CD4-positive, alpha-beta memory T cell (primary cell): ENCODE measurements around the gene PTPA. TPM values are rescaled to one million over a fixed set of nuclear protein-coding genes. Genes with fewer than 3 reads are reported as not detected.

Experiments used
- CTCF ChIA-PET: fragments of 350-600 bp; sonication (Branson Sonifier 250); formaldehyde crosslinking; loops from one replicate; lab custom pipeline; 2021; ENCODE audit warnings: inconsistent platforms; ENCODE audit not compliant: partially characterized antibody; lab: Charles Lee
- POLR2A ChIA-PET: fragments of 350-600 bp; sonication (Branson Sonifier 250); formaldehyde crosslinking; loops from one replicate; lab custom pipeline; 2021; ENCODE audit not compliant: partially characterized antibody; lab: Charles Lee
- DNase-seq, 5 donors: peaks; one replicate each; pipeline versions ENCODE4 v3.0.0 to v3.0.0-alpha.2; 2020 to 2022; ENCODE audit warnings: mixed read lengths in 1 of 5
- H3K27ac ChIP-seq: one replicate; pipeline ENCODE4 v1.7.0; 2013; ENCODE audit warnings: low read depth, low read length
- H3K27me3 ChIP-seq: 2 replicates; pipeline ENCODE4 v1.7.0; 2013; ENCODE audit warnings: mild to moderate bottlenecking, low read length, moderate library complexity; ENCODE audit not compliant: insufficient read depth
- H3K36me3 ChIP-seq: 2 replicates; pipeline ENCODE4 v1.7.0; 2013; ENCODE audit warnings: mild to moderate bottlenecking, low read length, moderate library complexity; ENCODE audit not compliant: insufficient read depth
- H3K4me1 ChIP-seq: 2 replicates; pipeline ENCODE4 v1.7.0; 2013; ENCODE audit warnings: mild to moderate bottlenecking, low read length, moderate library complexity; ENCODE audit not compliant: insufficient read depth
- H3K4me3 ChIP-seq, 2 donors: one replicate each; pipeline ENCODE4 v1.7.0; 2013; ENCODE audit warnings: low read length in 2 of 2, mild to moderate bottlenecking in 1 of 2
- H3K9me3 ChIP-seq, 2 donors: one replicate each; pipeline ENCODE4 v1.7.0; 2013; ENCODE audit warnings: low read length in 2 of 2, control low read depth in 1 of 2; ENCODE audit not compliant: control insufficient read depth in 1 of 2
- H3K27ac Mint-ChIP-seq, 7 donors: one replicate each; pipeline ENCODE4 v1.8.0; 2020 to 2021; ENCODE audit warnings: mixed read lengths in 7 of 7, mild to moderate bottlenecking in 6 of 7, inconsistent platforms in 3 of 7, moderate library complexity in 3 of 7
- H3K27me3 Mint-ChIP-seq, 2 donors: one replicate each; pipeline ENCODE4 v1.8.0; 2020 to 2021; ENCODE audit warnings: mixed read lengths in 2 of 2
- H3K36me3 Mint-ChIP-seq, 2 donors: one replicate each; pipeline ENCODE4 v1.8.0; 2020 to 2021; ENCODE audit warnings: mixed read lengths in 2 of 2, inconsistent platforms in 1 of 2, mild to moderate bottlenecking in 1 of 2
- H3K4me1 Mint-ChIP-seq, 4 donors: one replicate each; pipeline ENCODE4 v1.8.0; 2020 to 2021; ENCODE audit warnings: mixed read lengths in 4 of 4, mild to moderate bottlenecking in 1 of 4
- H3K4me3 Mint-ChIP-seq, 8 donors: one replicate each; pipeline ENCODE4 v1.8.0; 2020 to 2021; ENCODE audit warnings: mixed read lengths in 8 of 8, mild to moderate bottlenecking in 7 of 8, moderate library complexity in 6 of 8, inconsistent platforms in 3 of 8
- H3K9me3 Mint-ChIP-seq, 8 donors: one replicate each; pipeline ENCODE4 v1.8.0; 2020 to 2021; ENCODE audit warnings: mixed read lengths in 8 of 8, mild to moderate bottlenecking in 5 of 8, inconsistent platforms in 3 of 8, moderate library complexity in 1 of 8
- intact Hi-C: fragments of 100-400 bp; cut with micrococcal nuclease; formaldehyde crosslinking; loops from one replicate; pipeline ENCODE4 v1.15.1; 2023
- polyA plus RNA-seq, 2 donors: library from polyadenylated mRNA; unstranded; fragments of 300-500 nt; fragmentation: Illumina TruSeq; gene quantifications; one replicate each; pipeline ENCODE4 v1.2.3, GENCODE V29; 2021
- total RNA-seq, 2 experiments: library from RNA; stranded (reverse); gene quantifications; one replicate each; pipeline ENCODE4 v1.2.3, GENCODE V29; 2021

Gene PTPA
- total and polyA plus RNA-seq, 4 experiments from 2014 or later, result 10.8 to 51.3 (median 31.5) TPM

- Histone ChIP-seq H3K36me3 (no peaks in the 10 kb centered on the region), H3K27me3 (no peaks in the 10 kb centered on the region), H3K4me3 (no peak overlapping the region), H3K9me3 (no peaks in the 10 kb centered on the region), H3K27ac (no peak overlapping the region), H3K4me1 (peaks cover 34% of the 10 kb centered on the region)
- Mint-ChIP-seq H3K27me3 (no peaks in the 10 kb centered on the region), H3K4me1 (peaks cover 7 to 39% (median 22%) of the 10 kb centered on the region in 4 donors), H3K27ac (peak overlapping the region in 1 of 7 donors; percentile 52), H3K9me3 (peaks cover 0 to 2% (median 0%) of the 10 kb centered on the region in 8 donors), H3K36me3 (peaks cover 0 to 3% of the 10 kb centered on the region in 2 donors), H3K4me3 (no peak overlapping the region)
- ChIA-PET CTCF (interaction anchor here (2.5 kb wide), 1 partner anchor 55 kb away, joined by 5 read pairs; no protein-coding TSS in a partner anchor), POLR2A (no interaction called here)
- no peak for DNase-seq
- intact Hi-C loops, result no loop called here
Observed at GRCh38 chr9:129076640-129077037, 34.6 kb upstream of the PTPA start.

- no peak overlapping the region for H3K27ac Mint-ChIP-seq
- H3K27me3 ChIP-seq, result no peaks in the 10 kb centered on the region
- no peaks in the 10 kb centered on the region for H3K36me3 Mint-ChIP-seq
- DNase-seq, result no peak
- no peaks in the 10 kb centered on the region for H3K27me3 Mint-ChIP-seq
- H3K9me3 ChIP-seq, result no peaks in the 10 kb centered on the region
- no peak overlapping the region for H3K27ac ChIP-seq
- no peak overlapping the region for H3K4me3 Mint-ChIP-seq
- H3K9me3 Mint-ChIP-seq, result peaks cover 0 to 4% (median 0%) of the 10 kb centered on the region in 8 donors
- peaks cover 34% of the 10 kb centered on the region for H3K4me1 ChIP-seq
- H3K4me1 Mint-ChIP-seq, result peaks cover 6 to 39% (median 23%) of the 10 kb centered on the region in 4 donors
- POLR2A ChIA-PET, result interaction anchor here (1.2 kb wide), 1 partner anchor 33 kb away, joined by 3 read pairs; the partner anchor contains the start of genes CRAT and PTPA
- intact Hi-C loops, result no loop called here
- no peaks in the 10 kb centered on the region for H3K36me3 ChIP-seq
- CTCF ChIA-PET, result interaction anchor here (2.5 kb wide), 1 partner anchor 54 kb away, joined by 5 read pairs; no protein-coding TSS in a partner anchor
- H3K4me3 ChIP-seq, result no peak overlapping the region
Observed at GRCh38 chr9:129077236-129077635, 34.0 kb upstream of the PTPA start.

DNA sequence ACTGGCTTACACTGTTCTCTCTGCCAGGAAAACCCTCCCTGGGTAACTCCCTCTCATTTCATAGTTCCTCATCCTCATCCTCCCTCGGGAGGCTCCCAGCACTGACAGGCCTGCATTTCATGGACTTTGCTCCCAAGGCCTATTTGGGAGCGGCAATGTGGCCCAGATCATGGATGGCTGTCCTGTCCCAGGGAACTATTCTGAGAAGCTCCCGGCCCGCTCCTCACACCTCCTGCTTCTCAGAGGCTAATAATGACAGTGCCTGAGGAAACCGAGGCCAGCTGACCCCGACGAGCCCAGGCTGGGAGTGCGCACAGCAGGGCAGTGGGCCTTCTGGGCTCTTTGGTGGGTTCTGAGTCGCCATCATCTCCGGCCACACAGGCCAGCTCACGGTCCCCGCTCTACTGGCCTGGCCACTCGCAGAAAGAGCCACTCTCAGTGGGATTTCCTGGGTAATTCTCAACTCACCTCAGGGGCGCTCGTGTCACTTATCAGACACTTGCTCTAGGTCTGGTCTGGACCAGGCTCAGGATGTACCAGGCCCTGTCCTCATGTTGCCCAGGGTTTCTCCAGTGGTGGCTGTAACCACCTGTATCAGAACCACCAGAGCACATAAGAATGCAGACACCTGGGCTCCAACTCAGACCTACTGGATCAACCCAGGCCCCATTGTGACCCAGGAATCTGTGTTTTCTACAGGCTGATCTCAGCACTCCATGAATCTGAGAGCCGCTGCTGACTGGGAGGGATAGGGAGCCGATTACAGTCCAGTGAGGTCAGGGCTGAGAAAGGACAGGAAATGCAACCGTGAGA lies 32.3 kb upstream of the PTPA start:
- Histone ChIP-seq H3K36me3 (no peaks in the 10 kb centered on the region), H3K27me3 (no peaks in the 10 kb centered on the region), H3K4me3 (no peak overlapping the region), H3K9me3 (no peaks in the 10 kb centered on the region), H3K27ac (no peak overlapping the region), H3K4me1 (peaks cover 31% of the 10 kb centered on the region)
- Mint-ChIP-seq H3K27me3 (no peaks in the 10 kb centered on the region), H3K36me3 (peaks cover 0 to 3% of the 10 kb centered on the region in 2 donors), H3K27ac (peak overlapping the region in 4 of 7 donors; percentile 17 to 65 (median 33)), H3K4me3 (peak overlapping the region; percentile 12 to 92 (median 49)), H3K9me3 (peaks cover 0 to 4% (median 0%) of the 10 kb centered on the region in 8 donors), H3K4me1 (peaks cover 6 to 39% (median 25%) of the 10 kb centered on the region in 4 donors)
- DNase-seq, result no peak
- intact Hi-C loops, result no loop called here
- ChIA-PET CTCF (interaction anchor here (0.6 to 2.5 kb wide), 2 partner anchors 53 to 663 kb away, joined by 3 to 5 read pairs; no protein-coding TSS in a partner anchor), POLR2A (interaction anchor here (1.2 kb wide), 2 partner anchors 10 to 32 kb away, joined by 3 read pairs; partner anchors contain the start of genes CRAT and PTPA)

- intact Hi-C loops, result loop anchor here (2.0 kb wide), 1 partner anchor 51 kb away; the partner anchor contains the start of gene SH3GLB2
- peaks cover 23% of the 10 kb centered on the region for H3K4me1 ChIP-seq
- ChIA-PET POLR2A (interaction anchor here (1.3 to 2.2 kb wide), 6 partner anchors 10 to 550 kb away, joined by 3 to 19 read pairs (median 8); partner anchors contain the start of genes MIGA2, SH3GLB2 and ZDHHC12), CTCF (no interaction called here)
- H3K9me3 Mint-ChIP-seq, result peaks cover 0 to 4% (median 0%) of the 10 kb centered on the region in 8 donors
- H3K9me3 ChIP-seq, result no peaks in the 10 kb centered on the region
- peaks cover 0 to 6% of the 10 kb centered on the region in 2 donors for H3K36me3 Mint-ChIP-seq
- peaks cover 6 to 34% (median 23%) of the 10 kb centered on the region in 4 donors for H3K4me1 Mint-ChIP-seq
- H3K4me3 ChIP-seq, result no peak overlapping the region
- H3K4me3 Mint-ChIP-seq, result peak overlapping the region; percentile 89 to 96 (median 92)
- peak overlapping the region in 5 of 7 donors; percentile 19 to 97 (median 87) for H3K27ac Mint-ChIP-seq
- no peaks in the 10 kb centered on the region for H3K27me3 Mint-ChIP-seq
- no peaks in the 10 kb centered on the region for H3K36me3 ChIP-seq
- H3K27ac ChIP-seq, result no peak overlapping the region
- DNase-seq, result no peak
- no peaks in the 10 kb centered on the region for H3K27me3 ChIP-seq
Observed at GRCh38 chr9:129079829-129080228, 31.4 kb upstream of the PTPA start.

DNA sequence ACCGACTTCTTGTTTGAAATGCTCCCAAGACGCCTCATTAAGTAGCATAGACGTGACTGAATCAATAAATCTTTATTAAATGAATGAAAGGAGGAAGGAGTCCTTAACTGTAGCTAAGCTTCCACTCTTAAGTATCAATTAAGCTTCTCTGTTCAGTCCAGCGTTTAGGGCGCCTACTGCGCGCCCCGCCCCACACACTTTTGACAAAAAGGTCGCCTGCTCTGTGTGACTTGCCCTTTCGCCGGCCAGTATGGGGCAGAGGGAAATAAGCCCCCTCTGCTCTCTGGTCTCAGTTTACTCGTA lies 31.0 kb upstream of the PTPA start:
- peaks cover 23% of the 10 kb centered on the region for H3K4me1 ChIP-seq
- ChIA-PET POLR2A (interaction anchor here (1.0 to 2.4 kb wide), 15 partner anchors 8 to 830 kb away, joined by 3 to 22 read pairs (median 4); partner anchors contain the start of genes CRAT, IER5L, MIGA2 and PTPA), CTCF (interaction anchor here (0.9 to 1.5 kb wide), 2 partner anchors 60 to 698 kb away, joined by 3 to 5 read pairs; no protein-coding TSS in a partner anchor)
- peak overlapping the region; percentile 82 to 97 (median 88) for H3K27ac Mint-ChIP-seq
- intact Hi-C loops, result loop anchor here (2.0 kb wide), 1 partner anchor 51 kb away; the partner anchor contains the start of gene SH3GLB2
- H3K4me3 ChIP-seq, result peak overlapping the region; percentile 75 to 84
- peaks cover 0 to 8% of the 10 kb centered on the region in 2 donors for H3K36me3 Mint-ChIP-seq
- H3K27me3 ChIP-seq, result no peaks in the 10 kb centered on the region
- no peaks in the 10 kb centered on the region for H3K9me3 ChIP-seq
- H3K4me1 Mint-ChIP-seq, result peaks cover 6 to 36% (median 24%) of the 10 kb centered on the region in 4 donors
- H3K27ac ChIP-seq, result no peak overlapping the region
- peaks cover 4% of the 10 kb centered on the region for H3K36me3 ChIP-seq
- no peaks in the 10 kb centered on the region for H3K27me3 Mint-ChIP-seq
- no peak for DNase-seq
- H3K4me3 Mint-ChIP-seq, result peak overlapping the region; percentile 89 to 96 (median 92)
- peaks cover 0 to 4% (median 0%) of the 10 kb centered on the region in 8 donors for H3K9me3 Mint-ChIP-seq

- peak; percentile 99 to 100 (median 99) for DNase-seq
- Histone ChIP-seq H3K4me3 (peak within 1 kb of the TSS; percentile 75 to 88), H3K36me3 (peaks cover 9% of the 10 kb centered on the region), H3K27me3 (no peaks in the 10 kb centered on the region), H3K9me3 (no peaks in the 10 kb centered on the region), H3K27ac (peak within 1 kb of the TSS; percentile 69), H3K4me1 (peaks cover 23% of the 10 kb centered on the region)
- peaks cover 0 to 8% of the 10 kb centered on the region in 2 donors for H3K36me3 Mint-ChIP-seq
- peak within 1 kb of the TSS; percentile 82 to 97 (median 90) for H3K27ac Mint-ChIP-seq
- H3K4me3 Mint-ChIP-seq, result peak within 1 kb of the TSS; percentile 89 to 96 (median 92)
- ChIA-PET CTCF (interaction anchor here (0.9 to 1.5 kb wide), 2 partner anchors 59 to 698 kb away, joined by 3 to 5 read pairs; no protein-coding TSS in a partner anchor), POLR2A (interaction anchor here (0.8 to 2.4 kb wide), 20 partner anchors 8 to 831 kb away, joined by 3 to 22 read pairs (median 4); partner anchors contain the start of genes CRAT, IER5L, MIGA2 and PTPA)
- intact Hi-C loops, result loop anchor here (1.0 to 2.0 kb wide), 3 partner anchors 31 to 52 kb away; partner anchors contain the start of genes MIGA2, PTPA and SH3GLB2
- H3K9me3 Mint-ChIP-seq, result peaks cover 0 to 4% (median 0%) of the 10 kb centered on the region in 8 donors
- peaks cover 6 to 37% (median 24%) of the 10 kb centered on the region in 4 donors for H3K4me1 Mint-ChIP-seq
- no peaks in the 10 kb centered on the region for H3K27me3 Mint-ChIP-seq
Observed at GRCh38 chr9:129080601-129081387, 30.4 kb upstream of the PTPA start, which contains the start of gene DOLPP1. TSS of gene DOLPP1 (plus strand) at chr9:129081111. CDS start at chr9:129081132, 21 bp downstream.
